Gastroesophageal sphincter (tissue), 4 donors: ENCODE results near the gene ATL3. TPM values are rescaled to one million over a fixed set of nuclear protein-coding genes. Genes with fewer than 3 reads are reported as not detected.
A peak's percentile ranks its signal among the peaks of the same experiment; 100 is the strongest.

Experiments
- ATAC-seq: fragments of 150-250 bp; one replicate; pipeline ENCODE4 v1.9.1; 2016; ENCODE audit warnings: mild to moderate bottlenecking, moderate library complexity
- H3K27ac ChIP-seq, 4 donors: fragments of 200-600 bp; sonication (generic) in 3 of 4; 1 replicate in 3 of 4; 2 replicates in 1 of 4; pipeline ENCODE4 v1.5.1; 2016 to 2019
- H3K27me3 ChIP-seq: fragments of 200-600 bp; sonication (generic); one replicate; pipeline ENCODE4 v1.5.1; 2019
- H3K36me3 ChIP-seq, 2 donors: fragments of 200-600 bp; sonication (generic); one replicate each; pipeline ENCODE4 v1.5.1; 2019; ENCODE audit warnings: control low read depth in 1 of 2
- H3K4me1 ChIP-seq, 3 donors: fragments of 200-600 bp; sonication (generic); 1 replicate in 2 of 3; 2 replicates in 1 of 3; pipeline ENCODE4 v1.5.1; 2016 to 2019; ENCODE audit warnings: control low read depth in 2 of 3
- H3K4me3 ChIP-seq, 2 donors: fragments of 200-600 bp; sonication (generic); one replicate each; pipeline ENCODE4 v1.5.1; 2019; ENCODE audit warnings: mild to moderate bottlenecking in 1 of 2, moderate library complexity in 1 of 2
- H3K9me3 ChIP-seq, 3 donors: fragments of 200-600 bp; sonication (generic); one replicate each; pipeline ENCODE4 v1.5.1; 2017 to 2019; ENCODE audit warnings: control low read depth in 2 of 3
- EP300 ChIP-seq: sonication (generic); formaldehyde crosslinking; IDR thresholded peaks from one replicate; pipeline ENCODE4 v1.6.1; 2017; ENCODE audit warnings: antibody characterized with exemption, mild to moderate bottlenecking
- POLR2A ChIP-seq, 2 donors: fragments of 450-650 bp; IDR thresholded peaks; one replicate each; pipeline ENCODE4 v1.6.1; 2017; ENCODE audit warnings: antibody characterized with exemption in 2 of 2, mild to moderate bottlenecking in 2 of 2, moderate library complexity in 1 of 2
- POLR2AphosphoS5 ChIP-seq: sonication (generic); formaldehyde crosslinking; IDR thresholded peaks from one replicate; pipeline ENCODE4 v1.6.1; 2017; ENCODE audit warnings: antibody characterized with exemption
- WGBS, 2 donors: methylation state at CpG; one replicate each; pipeline ENCODE4 v1.1.5; 2018; ENCODE audit warnings: low coverage in 1 of 2; 5-methylcytosine and 5-hydroxymethylcytosine counted together
- total RNA-seq, 4 donors: library from RNA; depleted of rRNA; stranded (reverse); fragments of >200 nt; gene quantifications; one replicate each; pipeline ENCODE4 v1.1.0, GENCODE V29; 2016
- TF ChIP-seq, protein P1 (sequence below), 4 experiments: fragments of 200-600 bp in 2 of 4; fragments of 450-650 bp in 2 of 4; sonication (generic) in 1 of 4; IDR thresholded peaks; one replicate each; pipeline ENCODE4 v1.5.1; 2017 to 2019; ENCODE audit warnings: antibody characterized with exemption in 4 of 4, mild to moderate bottlenecking in 2 of 4, moderate library complexity in 2 of 4

Gene ATL3
- total RNA-seq, 4 donors from 2014 or later = 155 to 221 (median 202) TPM

DNA sequence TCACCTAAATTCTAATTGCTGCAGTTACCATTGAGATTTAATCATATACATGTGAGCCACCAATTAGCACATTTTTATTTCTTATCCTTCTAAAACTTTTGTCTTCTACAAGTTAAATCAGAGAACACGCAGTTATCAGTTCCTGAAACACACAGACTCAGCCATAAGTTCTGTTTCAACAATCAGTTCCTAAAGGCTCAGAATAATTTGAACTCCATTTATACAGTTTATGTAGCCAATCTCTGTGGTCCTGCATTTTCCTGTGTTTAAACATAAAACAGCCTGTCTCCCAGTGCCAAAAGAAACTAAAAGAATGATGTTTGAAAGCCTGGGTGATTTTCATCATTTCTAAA is 59.8 kb downstream of the ATL3 start:
- peak overlapping the region in 2 of 4 donors; percentile 86 to 92 for H3K27ac ChIP-seq
- no peaks in the 10 kb centered on the region for H3K36me3 ChIP-seq
- no peaks in the 10 kb centered on the region for H3K27me3 ChIP-seq
- H3K4me3 ChIP-seq = no peak overlapping the region
- ATAC-seq = no peak
- H3K9me3 ChIP-seq = no peaks in the 10 kb centered on the region
- 58 to 80% methylated on average over 1 of the region's 1 CpG for WGBS, 2 donors
- TF ChIP-seq, protein P1, sequence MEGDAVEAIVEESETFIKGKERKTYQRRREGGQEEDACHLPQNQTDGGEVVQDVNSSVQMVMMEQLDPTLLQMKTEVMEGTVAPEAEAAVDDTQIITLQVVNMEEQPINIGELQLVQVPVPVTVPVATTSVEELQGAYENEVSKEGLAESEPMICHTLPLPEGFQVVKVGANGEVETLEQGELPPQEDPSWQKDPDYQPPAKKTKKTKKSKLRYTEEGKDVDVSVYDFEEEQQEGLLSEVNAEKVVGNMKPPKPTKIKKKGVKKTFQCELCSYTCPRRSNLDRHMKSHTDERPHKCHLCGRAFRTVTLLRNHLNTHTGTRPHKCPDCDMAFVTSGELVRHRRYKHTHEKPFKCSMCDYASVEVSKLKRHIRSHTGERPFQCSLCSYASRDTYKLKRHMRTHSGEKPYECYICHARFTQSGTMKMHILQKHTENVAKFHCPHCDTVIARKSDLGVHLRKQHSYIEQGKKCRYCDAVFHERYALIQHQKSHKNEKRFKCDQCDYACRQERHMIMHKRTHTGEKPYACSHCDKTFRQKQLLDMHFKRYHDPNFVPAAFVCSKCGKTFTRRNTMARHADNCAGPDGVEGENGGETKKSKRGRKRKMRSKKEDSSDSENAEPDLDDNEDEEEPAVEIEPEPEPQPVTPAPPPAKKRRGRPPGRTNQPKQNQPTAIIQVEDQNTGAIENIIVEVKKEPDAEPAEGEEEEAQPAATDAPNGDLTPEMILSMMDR (IDR thresholded peaks at IDR 0.05) = no peak
- TF ChIP-seq POLR2A (IDR thresholded peaks at IDR 0.05) = no peak
- TF ChIP-seq EP300 = no peak
- TF ChIP-seq POLR2AphosphoS5 = no peak
- H3K4me1 ChIP-seq = peaks cover 0 to 56% (median 20%) of the 10 kb centered on the region in 3 donors

DNA sequence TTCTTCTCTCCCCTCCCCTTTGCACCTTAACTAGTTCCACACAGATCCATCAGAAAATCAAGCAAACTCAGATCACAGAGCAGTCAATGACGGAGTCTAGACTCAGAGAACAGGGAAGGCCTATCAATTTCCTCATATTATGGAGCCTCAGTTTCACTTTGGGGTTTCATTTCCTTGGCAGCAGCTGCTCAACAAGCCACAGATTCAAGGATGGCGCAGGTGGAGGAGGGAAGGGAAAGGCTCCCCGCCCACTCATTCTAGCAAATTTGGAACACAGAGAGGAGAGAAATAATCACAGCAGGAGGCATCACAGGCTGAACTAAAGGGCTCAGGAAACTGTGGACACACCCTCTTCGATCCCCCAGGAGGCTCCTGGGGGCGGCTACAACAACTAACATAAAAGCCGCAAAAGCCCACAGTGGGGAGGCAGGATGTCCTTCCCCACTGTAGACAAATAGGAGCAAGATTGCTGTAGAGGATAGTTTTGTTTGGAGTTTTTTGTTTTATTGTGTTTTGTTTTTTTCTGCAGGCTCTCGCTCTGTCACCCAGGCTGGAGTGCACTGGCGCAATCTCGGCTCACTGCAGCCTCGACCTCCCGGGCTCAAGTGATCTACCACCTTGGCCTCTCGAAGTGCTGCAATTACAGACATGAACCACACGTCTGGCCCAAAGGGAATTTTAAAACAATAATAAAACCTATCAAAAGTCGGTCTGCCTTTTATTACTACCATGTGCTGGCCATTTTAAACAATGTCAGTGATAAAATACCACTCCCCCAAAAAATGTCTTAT is 60.4 kb downstream of the ATL3 start:
- peaks cover 0 to 56% (median 20%) of the 10 kb centered on the region in 3 donors for H3K4me1 ChIP-seq
- TF ChIP-seq, protein P1 (IDR thresholded peaks at IDR 0.05) = peak in 2 of 4 experiments; percentile 20 to 25
- no peak for TF ChIP-seq POLR2A (IDR thresholded peaks at IDR 0.05)
- TF ChIP-seq POLR2AphosphoS5 = no peak
- no peak overlapping the region for H3K4me3 ChIP-seq
- no peaks in the 10 kb centered on the region for H3K9me3 ChIP-seq
- peak overlapping the region in 3 of 4 donors; percentile 61 to 92 (median 86) for H3K27ac ChIP-seq
- no peak for ATAC-seq
- no peaks in the 10 kb centered on the region for H3K36me3 ChIP-seq
- H3K27me3 ChIP-seq = no peaks in the 10 kb centered on the region
- WGBS, 2 donors = 53 to 56% methylated on average over 4 to 14 of the region's 14 CpGs

DNA sequence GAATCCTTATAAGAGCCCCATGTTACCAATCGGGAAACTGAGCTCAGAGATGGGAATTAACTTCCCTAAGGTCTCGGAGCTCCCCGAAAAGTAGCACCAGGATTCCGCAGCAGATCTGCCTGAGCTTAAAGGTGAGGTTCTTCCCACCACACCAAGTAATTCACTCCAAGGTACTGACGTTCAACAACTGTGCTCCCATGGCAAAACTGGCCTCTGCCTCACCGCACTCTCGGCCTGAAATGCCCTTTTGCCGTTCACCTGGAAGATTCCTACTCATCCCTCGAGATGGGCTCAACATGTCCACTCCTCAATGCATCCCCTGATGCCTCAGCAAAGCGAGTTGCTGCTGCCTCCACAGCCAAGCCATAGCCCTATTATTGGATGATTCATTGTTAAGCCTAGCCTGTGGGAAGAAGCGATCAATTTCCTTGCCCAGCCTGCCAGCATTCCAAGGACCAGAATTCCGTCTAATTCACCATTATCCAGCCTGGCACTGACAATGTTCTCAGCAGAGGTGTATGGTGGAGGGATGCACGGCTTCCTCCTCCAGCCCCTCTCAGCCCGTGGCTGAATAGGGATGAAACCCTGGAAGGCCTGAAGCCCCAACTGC is 61.1 kb downstream of the ATL3 start:
- Histone ChIP-seq H3K4me1 (peaks cover 0 to 56% (median 20%) of the 10 kb centered on the region in 3 donors), H3K27ac (peak overlapping the region in 3 of 4 donors; percentile 61 to 92 (median 86)), H3K9me3 (no peaks in the 10 kb centered on the region), H3K4me3 (no peak overlapping the region), H3K36me3 (no peaks in the 10 kb centered on the region), H3K27me3 (no peaks in the 10 kb centered on the region)
- 82 to 85% methylated on average over 2 to 10 of the region's 14 CpGs for WGBS, 2 donors
- ATAC-seq = no peak
- TF ChIP-seq, protein P1 (IDR thresholded peaks at IDR 0.05) = no peak
- TF ChIP-seq POLR2A (IDR thresholded peaks at IDR 0.05) = no peak
- TF ChIP-seq EP300 = no peak
- no peak for TF ChIP-seq POLR2AphosphoS5

DNA sequence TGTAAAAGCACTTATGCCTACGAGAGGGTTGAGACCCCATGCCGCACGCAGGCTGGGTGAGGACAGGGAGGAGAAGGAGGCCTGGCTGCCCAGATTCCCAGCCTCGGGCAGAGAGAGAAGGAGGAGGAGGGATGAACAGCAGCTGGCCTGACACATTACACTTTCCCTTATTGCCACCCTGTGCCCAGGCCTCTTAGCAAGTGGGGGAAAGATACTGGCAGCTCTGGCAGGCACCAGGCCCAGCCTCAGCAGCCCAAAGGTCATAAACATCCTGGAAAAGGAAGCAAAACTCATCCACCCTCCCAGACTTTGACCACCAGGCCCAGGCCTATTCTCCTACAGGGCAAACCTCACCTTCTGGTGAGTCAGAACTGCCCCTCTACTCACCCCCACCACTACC is 61.6 kb downstream of the ATL3 start:
- no peaks in the 10 kb centered on the region for H3K36me3 ChIP-seq
- no peaks in the 10 kb centered on the region for H3K9me3 ChIP-seq
- ATAC-seq = no peak
- 60% methylated on average over 1 of the region's 4 CpGs; no CpG with 5 or more reads in 1 of the 2 donors for WGBS, 2 donors
- H3K4me1 ChIP-seq = peaks cover 0 to 56% (median 20%) of the 10 kb centered on the region in 3 donors
- no peaks in the 10 kb centered on the region for H3K27me3 ChIP-seq
- no peak overlapping the region for H3K4me3 ChIP-seq
- TF ChIP-seq, protein P1 (IDR thresholded peaks at IDR 0.05) = no peak
- no peak for TF ChIP-seq POLR2A (IDR thresholded peaks at IDR 0.05)
- peak; percentile 28 for TF ChIP-seq POLR2AphosphoS5
- TF ChIP-seq EP300 = no peak
- peak overlapping the region in 3 of 4 donors; percentile 61 to 92 (median 86) for H3K27ac ChIP-seq
